Measurements from ENCODE around the gene IRGQ. TPM values are rescaled to one million over a fixed set of nuclear protein-coding genes. Genes with fewer than 3 reads are reported as not detected.

IRGQ gene
- total RNA-seq, 1 experiment from 2014 or later, result 24.1 TPM

- Histone ChIP-seq H3K27me3 (ENCODE audit: insufficient read depth, low read length) (peaks cover 13% of the 10 kb centered on the region; the same call in 1 of the 2 replicates), H2BK120ac (ENCODE audit: low read depth, low read length, poor library complexity, severe bottlenecking) (no peak overlapping the region), H3K56ac (ENCODE audit: insufficient read length, low read depth, low read length) (no peak overlapping the region), H3K18ac (ENCODE audit: insufficient read length, low read depth, low read length) (peak overlapping the region; percentile 25), H2BK12ac (ENCODE audit: insufficient read length, low read depth, low read length) (no peak overlapping the region), H2BK20ac (ENCODE audit: low read depth, low read length, poor library complexity, severe bottlenecking) (no peak overlapping the region), H2BK5ac (ENCODE audit: insufficient read length, low read length) (no peak overlapping the region), H3T11ph (ENCODE audit: low read length) (no peak overlapping the region), H4K91ac (ENCODE audit: insufficient read length, low read depth, low read length) (no peak overlapping the region), H2AFZ (ENCODE audit: low read length) (no peak overlapping the region), H3K27ac (ENCODE audit: insufficient read length, low read depth, low read length) (no peak overlapping the region), H2AK5ac (ENCODE audit: insufficient read length, low read length) (no peak overlapping the region), H3K4ac (ENCODE audit: low read depth, low read length) (no peak overlapping the region), H4K20me1 (ENCODE audit: control insufficient read depth, insufficient read depth, insufficient read length) (no peaks in the 10 kb centered on the region), H3K9me3 (ENCODE audit: control insufficient read depth, low read depth, low read length) (no peaks in the 10 kb centered on the region), H3K23me2 (ENCODE audit: insufficient read length, low read depth, low read length, poor library complexity, severe bottlenecking) (peaks cover 18% of the 10 kb centered on the region), H3K14ac (ENCODE audit: insufficient read depth, low read length) (no peak overlapping the region), H4K8ac (replicated peaks; ENCODE audit: insufficient read length, low read depth, low read length) (no peak overlapping the region), H3K79me2 (ENCODE audit: insufficient read depth, low read length) (no peaks in the 10 kb centered on the region), H2BK15ac (ENCODE audit: low read depth, low read length) (no peak overlapping the region), H3K4me2 (ENCODE audit: insufficient read depth, insufficient read length, low read length) (peak overlapping the region; percentile 63), H3K23ac (ENCODE audit: insufficient read length, low read depth, low read length) (no peak overlapping the region), H3K4me1 (ENCODE audit: insufficient read depth, low read length) (peaks cover 3% of the 10 kb centered on the region; the same call in 1 of the 2 replicates), H4K5ac (ENCODE audit: insufficient read length, low read depth, low read length) (no peak overlapping the region), H3K79me1 (ENCODE audit: insufficient read depth, low read depth, low read length, poor library complexity, severe bottlenecking) (no peaks in the 10 kb centered on the region), H3K9ac (ENCODE audit: extremely low read depth, insufficient read length, low read length) (no peak overlapping the region)
- H3K9me3 Mint-ChIP-seq, result peaks cover 0 to 2% of the 10 kb centered on the region in 2 experiments; a peak in 1 of 5 replicates
- H3K4me3 Mint-ChIP-seq, result peak overlapping the region; percentile 61 to 88
- H3K27ac Mint-ChIP-seq, result no peak overlapping the region; a peak in 1 of 7 replicates
- TF ChIP-seq CTCF (conservative IDR thresholded peaks at IDR 0.05), result no peak
- peaks cover 62% of the 10 kb centered on the region for H3K27me3 Mint-ChIP-seq (ENCODE audit: low read depth)
- peaks cover 18 to 33% of the 10 kb centered on the region in 2 experiments for H3K4me1 Mint-ChIP-seq
- DNase-seq, result peak; percentile 46
- WGBS (ENCODE audit: extremely low coverage, insufficient read length, low lambda C conversion rate), result no CpG with 5 or more reads among the region's 5 CpGs
- peaks cover 0 to 5% (median 0%) of the 10 kb centered on the region in 3 experiments; a peak in 2 of 7 replicates for H3K36me3 Mint-ChIP-seq (ENCODE audit: insufficient read depth in 1 of 3, low read depth in 3 of 3)
Observed at GRCh38 chr19:43634506-43634871, 38.6 kb upstream of the IRGQ start.
